H9 (cell line): ENCODE measurements around the gene TFEB. TPM values are rescaled to one million over a fixed set of nuclear protein-coding genes. Genes with fewer than 3 reads are reported as not detected.

Experiments used
- DNase-seq: peaks from one replicate; pipeline ENCODE4 v3.0.0-alpha.2; 2017
- H2AFZ ChIP-seq: one replicate; pipeline ENCODE4 v1.6.1; 2013; ENCODE audit warnings: mild to moderate bottlenecking, low read length, control low read depth, moderate library complexity
- H2AK5ac ChIP-seq: 2 replicates; pipeline ENCODE4 v1.6.1; 2013; ENCODE audit warnings: low read length, control low read depth, mixed read lengths; ENCODE audit not compliant: insufficient read length
- H2BK120ac ChIP-seq: one replicate; pipeline ENCODE4 v1.6.1; 2013; ENCODE audit warnings: low read depth, mild to moderate bottlenecking, low read length, control low read depth, inconsistent platforms; ENCODE audit not compliant: poor library complexity, severe bottlenecking
- H2BK12ac ChIP-seq: 2 replicates; pipeline ENCODE4 v1.6.1; 2013; ENCODE audit warnings: low read length, control low read depth, mixed read lengths, low read depth; ENCODE audit not compliant: insufficient read length
- H2BK15ac ChIP-seq: 2 replicates; pipeline ENCODE4 v1.6.1; 2013; ENCODE audit warnings: low read depth, low read length, control low read depth
- H2BK20ac ChIP-seq: one replicate; pipeline ENCODE4 v1.6.1; 2013; ENCODE audit warnings: low read depth, mild to moderate bottlenecking, low read length, control low read depth, inconsistent platforms; ENCODE audit not compliant: poor library complexity, severe bottlenecking
- H2BK5ac ChIP-seq: 2 replicates; pipeline ENCODE4 v1.6.1; 2013; ENCODE audit warnings: low read length, control low read depth, mixed read lengths; ENCODE audit not compliant: insufficient read length
- H3K14ac ChIP-seq: 2 replicates; pipeline ENCODE4 v1.6.1; 2013; ENCODE audit warnings: low read length, control low read depth; ENCODE audit not compliant: insufficient read depth
- H3K18ac ChIP-seq: 2 replicates; pipeline ENCODE4 v1.6.1; 2013; ENCODE audit warnings: low read depth, mild to moderate bottlenecking, mixed read lengths, low read length, control low read depth; ENCODE audit not compliant: insufficient read length
- H3K23ac ChIP-seq: 2 replicates; pipeline ENCODE4 v1.6.1; 2013; ENCODE audit warnings: low read length, control low read depth, mixed read lengths, low read depth; ENCODE audit not compliant: insufficient read length
- H3K23me2 ChIP-seq: 2 replicates; pipeline ENCODE4 v1.6.1; 2013; ENCODE audit warnings: low read depth, mild to moderate bottlenecking, mixed read lengths, low read length, control low read depth; ENCODE audit not compliant: insufficient read length, poor library complexity, severe bottlenecking
- H3K27ac ChIP-seq: 2 replicates; pipeline ENCODE4 v1.5.1; 2013; ENCODE audit warnings: low read length, control low read depth, mixed read lengths, low read depth; ENCODE audit not compliant: insufficient read length
- H3K27me3 ChIP-seq: 2 replicates; pipeline ENCODE4 v1.6.1; 2013; ENCODE audit warnings: low read length, control low read depth, inconsistent platforms; ENCODE audit not compliant: insufficient read depth
- H3K4ac ChIP-seq: 2 replicates; pipeline ENCODE4 v1.6.1; 2013; ENCODE audit warnings: low read depth, mild to moderate bottlenecking, control low read depth, inconsistent platforms, low read length, moderate library complexity
- H3K4me1 ChIP-seq: 2 replicates; pipeline ENCODE4 v1.6.1; 2013; ENCODE audit warnings: low read length, control low read depth, inconsistent platforms; ENCODE audit not compliant: insufficient read depth
- H3K4me2 ChIP-seq: 2 replicates; pipeline ENCODE4 v1.6.1; 2013; ENCODE audit warnings: low read length, control low read depth, mixed read lengths; ENCODE audit not compliant: insufficient read length, insufficient read depth
- H3K56ac ChIP-seq: 2 replicates; pipeline ENCODE4 v1.6.1; 2013; ENCODE audit warnings: low read depth, mild to moderate bottlenecking, mixed read lengths, low read length, control low read depth; ENCODE audit not compliant: insufficient read length
- H3K79me1 ChIP-seq: 2 replicates; pipeline ENCODE4 v1.6.1; 2013; ENCODE audit warnings: low read depth, mild to moderate bottlenecking, moderate library complexity, low read length, control low read depth, inconsistent platforms; ENCODE audit not compliant: insufficient read depth, poor library complexity, severe bottlenecking
- H3K79me2 ChIP-seq: 2 replicates; pipeline ENCODE4 v1.6.1; 2013; ENCODE audit warnings: low read length, control low read depth, inconsistent platforms; ENCODE audit not compliant: insufficient read depth
- H3K9ac ChIP-seq: 2 replicates; pipeline ENCODE4 v1.6.1; 2013; ENCODE audit warnings: low read length, control low read depth, mixed read lengths; ENCODE audit not compliant: insufficient read length; ENCODE audit errors: extremely low read depth
- H3K9me3 ChIP-seq: one replicate; pipeline ENCODE4 v1.6.1; 2013; ENCODE audit warnings: low read depth, low read length, inconsistent platforms; ENCODE audit not compliant: control insufficient read depth
- H3T11ph ChIP-seq: one replicate; pipeline ENCODE4 v1.6.1; 2013; ENCODE audit warnings: mild to moderate bottlenecking, low read length, control low read depth, inconsistent platforms
- H4K20me1 ChIP-seq: one replicate; pipeline ENCODE4 v1.6.1; 2013; ENCODE audit not compliant: control insufficient read depth, insufficient read length, insufficient read depth
- H4K5ac ChIP-seq: 2 replicates; pipeline ENCODE4 v1.6.1; 2013; ENCODE audit warnings: low read depth, mild to moderate bottlenecking, mixed read lengths, low read length, control low read depth; ENCODE audit not compliant: insufficient read length
- H4K8ac ChIP-seq: replicated peaks from 2 replicates; pipeline ENCODE4 v1.6.1; 2013; ENCODE audit warnings: low read length, control low read depth, mixed read lengths, low read depth; ENCODE audit not compliant: insufficient read length
- H4K91ac ChIP-seq: 2 replicates; pipeline ENCODE4 v1.6.1; 2013; ENCODE audit warnings: low read depth, mild to moderate bottlenecking, moderate library complexity, mixed read lengths, low read length, control low read depth; ENCODE audit not compliant: insufficient read length
- H3K27ac Mint-ChIP-seq, 3 experiments: 2 replicates in 2 of 3; 3 replicates in 1 of 3; pipeline ENCODE4 v1.8.0; 2020 to 2021; ENCODE audit warnings: mixed read lengths in 3 of 3, mild to moderate bottlenecking in 1 of 3, moderate library complexity in 1 of 3
- H3K27me3 Mint-ChIP-seq: 2 replicates; pipeline ENCODE4 v1.8.0; 2021; ENCODE audit warnings: low read depth, mild to moderate bottlenecking, moderate library complexity, mixed read lengths
- H3K36me3 Mint-ChIP-seq, 3 experiments: 2 replicates in 2 of 3; 3 replicates in 1 of 3; pipeline ENCODE4 v1.8.0; 2020 to 2021; ENCODE audit warnings: low read depth in 3 of 3, mixed read lengths in 3 of 3; ENCODE audit not compliant: insufficient read depth in 1 of 3
- H3K4me1 Mint-ChIP-seq, 2 experiments: 2 replicates each; pipeline ENCODE4 v1.8.0; 2020; ENCODE audit warnings: mixed read lengths in 2 of 2
- H3K4me3 Mint-ChIP-seq, 2 experiments: 2 replicates in 1 of 2; 3 replicates in 1 of 2; pipeline ENCODE4 v1.8.0; 2020 to 2021; ENCODE audit warnings: mild to moderate bottlenecking in 2 of 2, mixed read lengths in 2 of 2, moderate library complexity in 1 of 2
- H3K9me3 Mint-ChIP-seq, 2 experiments: 2 replicates in 1 of 2; 3 replicates in 1 of 2; pipeline ENCODE4 v1.8.0; 2020; ENCODE audit warnings: mild to moderate bottlenecking in 2 of 2, mixed read lengths in 2 of 2, moderate library complexity in 1 of 2
- WGBS: extraction: QIAGEN DNeasy Blood & Tissue Kit; methylation state at CpG from one replicate; pipeline ENCODE4 v1.1.7; 2013; ENCODE audit warnings: missing lambda C conversion rate, low lambda C conversion rate, mixed read lengths; ENCODE audit not compliant: insufficient read length; ENCODE audit errors: extremely low coverage; 5-methylcytosine and 5-hydroxymethylcytosine counted together
- total RNA-seq: library from RNA; stranded (reverse); gene quantifications from 2 replicates; pipeline ENCODE4 v1.2.1, GENCODE V29; 2021
- TF ChIP-seq, protein P1 (sequence below): fragments of 200-600 bp; sonication (generic); conservative IDR thresholded peaks from 3 replicates; pipeline ENCODE4 v1.8.0; 2021; ENCODE audit warnings: antibody characterized with exemption, mild to moderate bottlenecking

TFEB gene
- total RNA-seq, 1 experiment from 2014 or later: 1.2 TPM

DNA sequence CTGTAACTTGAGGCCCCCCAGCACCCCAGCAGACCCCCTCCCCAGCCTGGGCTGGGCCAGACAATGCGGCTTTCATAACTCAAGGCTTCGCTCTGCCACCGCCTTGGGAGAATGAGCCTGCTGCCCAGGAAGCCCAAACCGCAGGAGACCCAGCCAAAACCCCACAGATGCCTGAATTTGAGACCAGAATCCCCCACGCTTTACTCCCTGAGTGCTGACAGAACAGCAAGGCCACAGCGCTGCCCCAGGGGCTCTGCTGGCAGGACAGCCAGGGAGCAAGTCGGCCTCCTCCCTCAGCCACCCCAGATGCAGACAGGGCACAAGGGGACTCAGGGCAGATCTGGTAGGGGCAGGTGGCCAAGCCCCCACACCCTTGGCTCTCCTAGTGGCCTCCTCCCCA is 95.0 kb downstream of the TFEB start:
- peak overlapping the region; percentile 70 for H3K4me2 ChIP-seq
- no peak overlapping the region for H3K27ac Mint-ChIP-seq

More for the DNA sequence above, 95.0 kb downstream of the TFEB start:
- Histone ChIP-seq H2AK5ac (no peak overlapping the region), H2BK20ac (no peak overlapping the region), H4K20me1 (no peaks in the 10 kb centered on the region), H3K9me3 (no peaks in the 10 kb centered on the region), H2BK120ac (no peak overlapping the region), H3K79me1 (no peaks in the 10 kb centered on the region), H2BK12ac (no peak overlapping the region), H3K23me2 (peaks cover 18% of the 10 kb centered on the region), H4K8ac (no peak overlapping the region), H3K18ac (no peak overlapping the region), H2BK15ac (no peak overlapping the region), H3K56ac (no peak overlapping the region), H3K4me1 (peaks cover 9% of the 10 kb centered on the region; the same call in 1 of the 2 replicates), H4K91ac (no peak overlapping the region), H3K4ac (no peak overlapping the region), H3K14ac (no peak overlapping the region), H3K27me3 (peaks cover 3% of the 10 kb centered on the region; the same call in 1 of the 2 replicates), H4K5ac (no peak overlapping the region), H3K79me2 (no peaks in the 10 kb centered on the region; the same call in 1 of the 2 replicates), H2AFZ (no peak overlapping the region), H3K23ac (no peak overlapping the region), H2BK5ac (no peak overlapping the region), H3T11ph (no peak overlapping the region), H3K27ac (no peak overlapping the region), H3K9ac (no peak overlapping the region)
- Mint-ChIP-seq H3K4me3 (peak overlapping the region; percentile 81 to 90; a peak in 4 of 5 replicates), H3K9me3 (no peaks in the 10 kb centered on the region; a peak in 1 of 5 replicates), H3K27me3 (peaks cover 55% of the 10 kb centered on the region), H3K36me3 (peaks cover 12 to 18% (median 16%) of the 10 kb centered on the region in 3 experiments), H3K4me1 (peaks cover 61 to 62% of the 10 kb centered on the region in 2 experiments)
- TF ChIP-seq, protein P1, sequence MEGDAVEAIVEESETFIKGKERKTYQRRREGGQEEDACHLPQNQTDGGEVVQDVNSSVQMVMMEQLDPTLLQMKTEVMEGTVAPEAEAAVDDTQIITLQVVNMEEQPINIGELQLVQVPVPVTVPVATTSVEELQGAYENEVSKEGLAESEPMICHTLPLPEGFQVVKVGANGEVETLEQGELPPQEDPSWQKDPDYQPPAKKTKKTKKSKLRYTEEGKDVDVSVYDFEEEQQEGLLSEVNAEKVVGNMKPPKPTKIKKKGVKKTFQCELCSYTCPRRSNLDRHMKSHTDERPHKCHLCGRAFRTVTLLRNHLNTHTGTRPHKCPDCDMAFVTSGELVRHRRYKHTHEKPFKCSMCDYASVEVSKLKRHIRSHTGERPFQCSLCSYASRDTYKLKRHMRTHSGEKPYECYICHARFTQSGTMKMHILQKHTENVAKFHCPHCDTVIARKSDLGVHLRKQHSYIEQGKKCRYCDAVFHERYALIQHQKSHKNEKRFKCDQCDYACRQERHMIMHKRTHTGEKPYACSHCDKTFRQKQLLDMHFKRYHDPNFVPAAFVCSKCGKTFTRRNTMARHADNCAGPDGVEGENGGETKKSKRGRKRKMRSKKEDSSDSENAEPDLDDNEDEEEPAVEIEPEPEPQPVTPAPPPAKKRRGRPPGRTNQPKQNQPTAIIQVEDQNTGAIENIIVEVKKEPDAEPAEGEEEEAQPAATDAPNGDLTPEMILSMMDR: no peak
- no peak for DNase-seq
- WGBS: no CpG with 5 or more reads among the region's 7 CpGs
